Measurements from ENCODE around the gene KRT79. TPM values are rescaled to one million over a fixed set of nuclear protein-coding genes. Genes with fewer than 3 reads are reported as not detected.
"Not testable (repeated sequence)": the region's sequence is repeated elsewhere in the genome, so short reads cannot be mapped to it uniquely, and the experiment has no call there.

The KRT79 gene
- total RNA-seq, 2 donors from 2014 or later, result not detected

GRCh38 chr12:52796429-52796794 is 37.7 kb downstream of the KRT79 start:
- Mint-ChIP-seq H3K36me3 (ENCODE audit: low read depth) (no peaks in the 10 kb centered on the region), H3K4me1 (peaks cover 6% of the 10 kb centered on the region), H3K9me3 (no peaks in the 10 kb centered on the region), H3K4me3 (no peak overlapping the region), H3K27me3 (ENCODE audit: insufficient read depth) (peaks cover 11% of the 10 kb centered on the region), H3K27ac (no peak overlapping the region)
- Histone ChIP-seq H3K4me3 (ENCODE audit: low read length) (no peak overlapping the region), H3K9me3 (ENCODE audit: control insufficient read depth, low read length) (no peaks in the 10 kb centered on the region), H3K27me3 (ENCODE audit: control insufficient read depth, insufficient read depth, low read length, poor library complexity, severe bottlenecking) (no peaks in the 10 kb centered on the region), H3K36me3 (ENCODE audit: control insufficient read depth, insufficient read depth, low read length) (no peaks in the 10 kb centered on the region), H3K9ac (ENCODE audit: extremely low read depth, low read length, poor library complexity, severe bottlenecking) (no peak overlapping the region), H3K27ac (ENCODE audit: low read depth, low read length) (no peak overlapping the region), H3K4me1 (ENCODE audit: control insufficient read depth, insufficient read depth, low read length) (no peaks in the 10 kb centered on the region)
- TF ChIP-seq CTCF (conservative IDR thresholded peaks at IDR 0.05), result no peak
- DNase-seq, result no peak
- 92 to 100% methylated on average over 1 to 3 of the region's 3 CpGs for WGBS, 2 experiments (ENCODE audit: insufficient coverage in 1 of 2, insufficient read length in 1 of 2)

- no peaks in the 10 kb centered on the region for H3K9me3 Mint-ChIP-seq
- H3K36me3 ChIP-seq (ENCODE audit: control insufficient read depth, insufficient read depth, low read length), result no peaks in the 10 kb centered on the region
- H3K27ac ChIP-seq (ENCODE audit: low read depth, low read length), result no peak within 1 kb of the TSS
- H3K27me3 Mint-ChIP-seq (ENCODE audit: insufficient read depth), result peaks cover 11% of the 10 kb centered on the region
- no peaks in the 10 kb centered on the region for H3K4me1 ChIP-seq (ENCODE audit: control insufficient read depth, insufficient read depth, low read length)
- no peak within 1 kb of the TSS for H3K27ac Mint-ChIP-seq
- DNase-seq, result no peak
- TF ChIP-seq CTCF (conservative IDR thresholded peaks at IDR 0.05), result no peak
- H3K9ac ChIP-seq (ENCODE audit: extremely low read depth, low read length, poor library complexity, severe bottlenecking), result no peak within 1 kb of the TSS
- H3K9me3 ChIP-seq (ENCODE audit: control insufficient read depth, low read length), result no peaks in the 10 kb centered on the region
- peaks cover 6% of the 10 kb centered on the region for H3K4me1 Mint-ChIP-seq
- H3K27me3 ChIP-seq (ENCODE audit: control insufficient read depth, insufficient read depth, low read length, poor library complexity, severe bottlenecking), result no peaks in the 10 kb centered on the region
- WGBS, 2 experiments (ENCODE audit: insufficient coverage in 1 of 2, insufficient read length in 1 of 2), result 94% methylated on average over 11 to 17 of the region's 17 CpGs
- H3K36me3 Mint-ChIP-seq (ENCODE audit: low read depth), result no peaks in the 10 kb centered on the region
- no peak within 1 kb of the TSS for H3K4me3 Mint-ChIP-seq
- H3K4me3 ChIP-seq (ENCODE audit: low read length), result no peak within 1 kb of the TSS
Measured at GRCh38 chr12:52795694-52796428, 38.2 kb downstream of the KRT79 start, which contains the start of gene KRT3. Gene KRT3 (minus strand): TSS chr12:52796117. CDS start chr12:52796042, 75 bp downstream.

GRCh38 chr12:52795332-52795674 is 38.8 kb downstream of the KRT79 start:
- H3K9me3 ChIP-seq (ENCODE audit: control insufficient read depth, low read length); H3K27me3 ChIP-seq (ENCODE audit: control insufficient read depth, insufficient read depth, low read length, poor library complexity, severe bottlenecking); H3K27ac ChIP-seq (ENCODE audit: low read depth, low read length); H3K9ac ChIP-seq (ENCODE audit: extremely low read depth, low read length, poor library complexity, severe bottlenecking); H3K4me1 Mint-ChIP-seq; H3K4me3 Mint-ChIP-seq; H3K9me3 Mint-ChIP-seq; H3K36me3 Mint-ChIP-seq (ENCODE audit: low read depth); H3K27ac Mint-ChIP-seq; DNase-seq; H3K4me1 ChIP-seq (ENCODE audit: control insufficient read depth, insufficient read depth, low read length); H3K4me3 ChIP-seq (ENCODE audit: low read length); H3K36me3 ChIP-seq (ENCODE audit: control insufficient read depth, insufficient read depth, low read length): not testable (repeated sequence)
- H3K27me3 Mint-ChIP-seq (ENCODE audit: insufficient read depth), result peaks cover 11% of the 10 kb centered on the region
- 82 to 83% methylated on average over 2 of the region's 2 CpGs for WGBS, 2 experiments (ENCODE audit: insufficient coverage in 1 of 2, insufficient read length in 1 of 2)

All from endodermal cell (in vitro differentiated cells).